ENCODE measurements around the gene RPL4. TPM values are rescaled to one million over a fixed set of nuclear protein-coding genes. Genes with fewer than 3 reads are reported as not detected.

RPL4 gene
- total and polyA plus RNA-seq, 10 of the 15 experiments (the other 5 are each of a cell fraction or from before 2014, with no cell fraction given), result 2,004 to 8,888 (median 4,667) TPM

- TF ChIP-seq ZNF207 (IDR thresholded peaks at IDR 0.05; ENCODE audit: borderline replicate concordance) (peak; percentile 80; the same call in 1 of the 2 replicates), ZNF384 (IDR thresholded peaks at IDR 0.05; ENCODE audit: borderline replicate concordance, low read depth, low read length) (no peak), CHD1 (IDR thresholded peaks at IDR 0.05; ENCODE audit: low read depth, low read length) (no peak), MYB (IDR thresholded peaks at IDR 0.05; ENCODE audit: borderline replicate concordance, low read depth, low read length) (no peak), E2F4 (IDR thresholded peaks at IDR 0.05; ENCODE audit: low read depth, low read length) (no peak), RCOR1 (conservative IDR thresholded peaks at IDR 0.05; ENCODE audit: low read depth, low read length) (0 out of 2 replicates have a peak, but pooled peaks have one; percentile 51), NFIC (IDR thresholded peaks at IDR 0.05; ENCODE audit: low read depth, low read length) (peak; percentile 25; the same call in 1 of the 2 replicates), SP1 (IDR thresholded peaks at IDR 0.05; ENCODE audit: low read depth, low read length) (no peak), CHD4 (IDR thresholded peaks at IDR 0.05) (no peak), TCF3 (IDR thresholded peaks at IDR 0.05; ENCODE audit: borderline replicate concordance, insufficient read depth, low read depth, low read length) (peak; percentile 58; the same call in 1 of the 2 replicates), IKZF2 (IDR thresholded peaks at IDR 0.05) (no peak; a peak in 1 of 4 replicates), SMAD1 (IDR thresholded peaks at IDR 0.05; ENCODE audit: low read depth, partially characterized antibody) (no peak), NFYB (IDR thresholded peaks at IDR 0.05; ENCODE audit: insufficient read depth, low read depth, low read length) (0 out of 2 replicates have a peak, but pooled peaks have one; percentile 17), RFX5 (IDR thresholded peaks at IDR 0.05; ENCODE audit: low read depth, low read length) (no peak), ZBED1 (IDR thresholded peaks at IDR 0.05; ENCODE audit: borderline replicate concordance) (peak; percentile 84; the same call in 1 of the 2 replicates), NR2C2 (IDR thresholded peaks at IDR 0.05; ENCODE audit: borderline replicate concordance, control insufficient read depth, insufficient read length, low read depth) (no peak), PKNOX1 (IDR thresholded peaks at IDR 0.05) (peak; percentile 20; the same call in 1 of the 2 replicates), PAX5 (IDR thresholded peaks at IDR 0.05; ENCODE audit: borderline replicate concordance, low read depth, low read length) (no peak), ATF3 (IDR thresholded peaks at IDR 0.05; ENCODE audit: borderline replicate concordance, extremely low read depth, low read depth, low read length) (peak; percentile 78; the same call in 1 of the 2 replicates), IRF3 (IDR thresholded peaks at IDR 0.05) (peak; percentile 16; the same call in 1 of the 2 replicates), ETV6 (conservative IDR thresholded peaks at IDR 0.05 in 1 of 2, IDR thresholded peaks at IDR 0.05 in 1 of 2; ENCODE audit: borderline replicate concordance in 1 of 2, low read depth in 1 of 2) (no peak; a peak in 1 of 4 replicates)
- TF ChIP-seq, protein P1, sequence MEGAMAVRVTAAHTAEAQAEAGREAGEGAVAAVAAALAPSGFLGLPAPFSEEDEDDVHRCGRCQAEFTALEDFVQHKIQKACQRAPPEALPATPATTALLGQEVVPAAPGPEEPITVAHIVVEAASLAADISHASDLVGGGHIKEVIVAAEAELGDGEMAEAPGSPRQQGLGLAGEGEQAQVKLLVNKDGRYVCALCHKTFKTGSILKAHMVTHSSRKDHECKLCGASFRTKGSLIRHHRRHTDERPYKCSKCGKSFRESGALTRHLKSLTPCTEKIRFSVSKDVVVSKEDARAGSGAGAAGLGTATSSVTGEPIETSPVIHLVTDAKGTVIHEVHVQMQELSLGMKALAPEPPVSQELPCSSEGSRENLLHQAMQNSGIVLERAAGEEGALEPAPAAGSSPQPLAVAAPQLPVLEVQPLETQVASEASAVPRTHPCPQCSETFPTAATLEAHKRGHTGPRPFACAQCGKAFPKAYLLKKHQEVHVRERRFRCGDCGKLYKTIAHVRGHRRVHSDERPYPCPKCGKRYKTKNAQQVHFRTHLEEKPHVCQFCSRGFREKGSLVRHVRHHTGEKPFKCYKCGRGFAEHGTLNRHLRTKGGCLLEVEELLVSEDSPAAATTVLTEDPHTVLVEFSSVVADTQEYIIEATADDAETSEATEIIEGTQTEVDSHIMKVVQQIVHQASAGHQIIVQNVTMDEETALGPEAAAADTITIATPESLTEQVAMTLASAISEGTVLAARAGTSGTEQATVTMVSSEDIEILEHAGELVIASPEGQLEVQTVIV (IDR thresholded peaks at IDR 0.05; ENCODE audit: borderline replicate concordance, partially characterized antibody), result no peak
Observed at GRCh38 chr15:66497502-66498455, 6.9 kb downstream of the RPL4 start, which contains the start of gene SNAPC5 (continued).

All from GM12878 (cell line).